Duodenal mucosa (tissue), 2 donors: ENCODE measurements around the gene LSAMP.

Experiments used
- H3K27ac ChIP-seq: one replicate; pipeline ENCODE4 v1.7.0; 2013; ENCODE audit warnings: low read depth, low read length
- H3K27me3 ChIP-seq, 2 donors: one replicate each; pipeline ENCODE4 v1.7.0; 2013; ENCODE audit warnings: low read length in 2 of 2, control low read depth in 1 of 2; ENCODE audit not compliant: insufficient read depth in 2 of 2, control insufficient read depth in 1 of 2
- H3K36me3 ChIP-seq, 2 donors: one replicate each; pipeline ENCODE4 v1.7.0; 2013; ENCODE audit warnings: low read length in 2 of 2, control low read depth in 1 of 2; ENCODE audit not compliant: insufficient read depth in 2 of 2, control insufficient read depth in 1 of 2
- H3K4me1 ChIP-seq, 2 donors: one replicate each; pipeline ENCODE4 v1.7.0; 2013; ENCODE audit warnings: low read length in 2 of 2, control low read depth in 1 of 2; ENCODE audit not compliant: insufficient read depth in 2 of 2, control insufficient read depth in 1 of 2
- H3K4me3 ChIP-seq, 2 donors: one replicate each; pipeline ENCODE4 v1.7.0; 2013; ENCODE audit warnings: low read length in 2 of 2, low read depth in 1 of 2
- H3K9ac ChIP-seq, 2 donors: one replicate each; pipeline ENCODE4 v1.7.0; 2013; ENCODE audit warnings: low read length in 2 of 2, low read depth in 1 of 2
- H3K9me3 ChIP-seq, 2 donors: one replicate each; pipeline ENCODE4 v1.7.0; 2013; ENCODE audit warnings: low read length in 2 of 2, control low read depth in 1 of 2; ENCODE audit not compliant: control insufficient read depth in 1 of 2

LSAMP gene

DNA sequence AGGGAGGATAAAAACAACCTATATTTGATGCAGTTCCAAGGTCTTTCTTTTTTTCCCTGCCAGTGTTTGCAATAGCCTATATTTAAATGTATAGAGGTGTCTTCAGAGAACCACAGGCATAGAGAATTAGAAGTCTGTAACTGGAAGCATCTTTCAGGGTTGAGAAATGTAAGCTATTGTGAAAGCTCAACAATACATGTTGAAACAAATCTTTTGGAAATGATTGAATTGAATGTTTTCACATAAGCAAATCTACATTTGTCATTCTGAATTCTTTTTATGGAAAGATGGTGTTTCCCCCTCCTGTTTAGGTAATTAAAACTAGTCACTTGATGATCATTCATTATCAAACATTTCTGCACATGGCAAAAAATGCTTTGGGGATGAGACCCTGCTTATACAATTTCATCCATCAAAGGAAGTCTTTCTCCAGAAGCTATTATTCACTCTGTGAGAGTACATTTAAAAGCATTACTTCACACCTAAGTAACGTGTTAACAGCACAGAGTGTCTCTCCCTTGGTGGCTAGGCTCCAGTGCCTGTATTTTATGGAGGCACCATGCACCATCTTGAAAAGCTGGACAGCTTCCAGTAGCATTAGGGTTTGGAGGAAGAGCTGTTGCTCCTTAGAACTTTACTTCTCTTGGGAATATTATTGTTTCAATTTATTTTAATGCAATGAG, 406.2 kb downstream of the LSAMP start:
- Histone ChIP-seq H3K4me1 (no peaks in the 10 kb centered on the region), H3K9me3 (no peaks in the 10 kb centered on the region), H3K27me3 (no peaks in the 10 kb centered on the region), H3K36me3 (no peaks in the 10 kb centered on the region), H3K9ac (no peak overlapping the region), H3K27ac (no peak overlapping the region), H3K4me3 (no peak overlapping the region)

DNA sequence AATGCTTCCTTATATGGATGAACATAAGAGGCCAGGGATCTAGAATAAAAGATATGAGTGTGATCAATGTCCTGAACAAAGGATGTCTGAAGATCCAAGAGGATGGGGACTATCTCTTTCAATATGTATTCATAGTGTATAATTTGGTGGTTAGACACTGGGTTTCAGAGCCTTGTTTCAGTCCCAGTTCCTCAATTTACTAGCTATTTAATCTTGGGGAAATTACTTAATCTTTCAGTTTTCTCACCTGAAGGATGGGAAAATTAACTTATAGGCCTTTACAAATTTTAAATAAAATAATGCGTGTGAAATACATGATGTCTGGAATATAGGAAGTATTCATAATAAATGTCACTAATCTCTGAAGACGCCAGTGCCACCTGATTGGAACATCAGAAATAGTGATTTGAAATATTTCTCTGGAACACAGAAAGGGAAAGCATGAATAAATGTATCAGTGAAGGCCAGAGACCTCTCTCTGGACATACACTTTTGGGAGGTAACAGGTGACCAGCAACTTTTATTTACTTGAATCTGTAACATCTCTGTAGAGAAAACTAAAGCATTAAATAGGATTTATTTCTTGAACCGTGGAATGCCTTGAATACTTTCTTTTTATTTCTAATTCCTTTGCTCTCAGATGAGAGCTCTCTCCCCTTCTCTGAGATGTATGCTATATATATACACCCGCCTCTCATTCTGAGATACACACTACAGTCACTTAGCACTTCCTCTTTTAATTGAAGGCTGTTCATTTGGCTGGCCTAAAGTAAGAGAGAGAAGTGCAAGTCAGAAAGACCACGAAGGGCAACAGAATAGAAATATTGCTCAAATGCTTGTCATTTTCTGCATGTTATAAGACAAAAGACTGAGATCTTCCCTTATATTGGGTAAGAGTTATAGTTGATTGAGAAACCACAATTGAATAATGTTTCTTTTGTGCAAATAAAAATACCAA, 407.1 kb downstream of the LSAMP start:
- no peaks in the 10 kb centered on the region for H3K4me1 ChIP-seq
- no peak overlapping the region for H3K4me3 ChIP-seq
- H3K27me3 ChIP-seq: no peaks in the 10 kb centered on the region
- H3K9ac ChIP-seq: no peak overlapping the region
- no peaks in the 10 kb centered on the region for H3K9me3 ChIP-seq
- no peak overlapping the region for H3K27ac ChIP-seq
- no peaks in the 10 kb centered on the region for H3K36me3 ChIP-seq

DNA sequence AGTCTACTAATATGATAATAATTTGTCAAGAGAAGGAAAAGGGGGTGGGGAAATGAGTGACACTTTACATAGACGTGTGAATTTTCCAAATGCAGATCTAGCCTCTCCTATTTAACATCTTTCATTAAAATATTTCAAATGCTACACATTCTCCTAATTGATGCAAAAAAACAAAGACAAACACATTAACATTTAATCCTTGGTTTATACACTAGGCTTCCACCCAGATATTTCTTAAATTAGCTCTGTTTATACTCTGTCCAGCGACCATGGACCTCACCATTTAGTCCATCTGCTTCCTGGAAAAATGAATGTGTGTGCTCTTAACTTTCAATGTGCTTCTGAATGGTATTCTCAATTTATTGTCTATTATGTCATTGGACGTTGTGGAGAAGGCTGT, 409.9 kb downstream of the LSAMP start:
- Histone ChIP-seq H3K9me3 (no peaks in the 10 kb centered on the region), H3K4me1 (no peaks in the 10 kb centered on the region), H3K9ac (no peak overlapping the region), H3K36me3 (no peaks in the 10 kb centered on the region), H3K27me3 (no peaks in the 10 kb centered on the region), H3K4me3 (no peak overlapping the region), H3K27ac (no peak overlapping the region)

DNA sequence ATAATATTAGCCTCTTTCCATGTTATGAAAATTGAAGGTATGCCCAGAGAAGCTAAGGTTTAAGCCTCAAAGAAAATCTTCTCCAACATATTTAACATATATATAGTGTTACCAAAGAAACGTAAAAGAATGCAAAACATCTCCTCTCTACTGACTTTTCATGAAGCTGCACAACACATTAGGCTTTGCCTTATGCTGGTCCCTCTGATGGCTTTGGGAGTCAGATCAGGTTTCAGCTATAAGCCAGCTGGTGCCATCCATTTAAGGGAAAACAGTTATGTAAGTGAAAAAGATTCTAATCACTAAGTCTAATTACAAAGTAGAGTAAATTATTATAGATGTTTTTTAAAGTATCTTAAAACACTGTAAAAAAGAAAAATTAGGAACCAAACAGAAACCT, 410.5 kb downstream of the LSAMP start:
- H3K4me1 ChIP-seq: no peaks in the 10 kb centered on the region
- no peak overlapping the region for H3K9ac ChIP-seq
- H3K4me3 ChIP-seq: no peak overlapping the region
- H3K36me3 ChIP-seq: no peaks in the 10 kb centered on the region
- H3K27me3 ChIP-seq: no peaks in the 10 kb centered on the region
- no peak overlapping the region for H3K27ac ChIP-seq
- H3K9me3 ChIP-seq: no peaks in the 10 kb centered on the region

DNA sequence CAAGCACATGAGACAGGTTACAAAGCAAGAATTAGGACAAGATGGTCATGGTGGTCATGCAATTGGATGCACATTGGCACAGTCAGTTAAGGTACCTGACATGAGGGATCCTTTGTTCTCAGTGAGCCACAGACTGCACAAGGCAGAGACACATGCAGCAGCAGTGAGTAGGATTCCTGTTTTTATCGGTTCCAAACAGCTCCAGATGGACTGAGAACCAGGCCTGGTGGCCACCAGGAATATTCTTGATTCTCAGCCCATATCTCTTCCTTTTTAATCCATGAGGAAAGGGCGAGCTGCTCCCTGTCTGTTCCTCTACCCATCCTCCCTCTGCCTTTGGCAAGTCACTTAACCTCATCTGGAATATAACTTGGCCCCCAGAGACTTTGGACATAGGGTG, 411.2 kb downstream of the LSAMP start:
- Histone ChIP-seq H3K4me3 (no peak overlapping the region), H3K27ac (no peak overlapping the region), H3K27me3 (no peaks in the 10 kb centered on the region), H3K4me1 (no peaks in the 10 kb centered on the region), H3K9ac (no peak overlapping the region), H3K36me3 (no peaks in the 10 kb centered on the region), H3K9me3 (no peaks in the 10 kb centered on the region)

DNA sequence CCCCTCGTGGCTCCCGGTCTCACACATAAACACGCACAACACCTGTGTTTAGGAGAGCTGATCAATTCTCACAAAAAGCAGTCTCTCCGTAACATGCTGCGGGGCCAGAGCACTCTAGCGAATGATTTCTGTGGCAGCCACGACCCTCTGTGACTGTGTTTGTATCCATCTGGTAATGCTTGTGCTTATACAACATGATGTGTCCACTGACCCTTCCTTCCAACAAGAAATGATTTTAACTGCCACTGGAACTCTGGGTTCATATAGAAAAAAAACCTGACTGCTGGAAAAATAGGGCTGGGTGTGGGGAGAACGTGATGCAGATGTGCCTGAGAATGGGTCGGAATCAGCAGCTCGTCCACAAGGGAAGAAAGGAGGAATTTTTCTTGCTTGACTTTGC, 411.8 kb downstream of the LSAMP start:
- Histone ChIP-seq H3K36me3 (no peaks in the 10 kb centered on the region), H3K9ac (no peak overlapping the region)

DNA sequence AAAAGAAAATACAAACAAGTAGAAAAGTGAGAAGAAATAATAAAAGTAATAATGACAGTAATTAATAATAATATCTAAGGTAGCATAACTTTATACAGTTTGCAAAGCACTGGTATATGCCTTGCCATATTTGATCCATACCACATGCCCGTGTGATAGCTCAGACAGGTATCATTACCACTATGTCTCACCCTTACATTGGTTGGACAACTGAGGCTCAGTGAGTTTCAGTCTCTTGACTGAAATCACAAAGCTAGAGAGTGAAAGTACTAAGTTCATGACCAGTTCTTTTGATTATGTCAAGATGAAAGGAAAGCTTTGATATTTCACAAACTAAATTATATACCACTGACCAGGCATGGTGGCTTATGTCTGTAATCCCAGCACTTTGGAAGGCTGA, 413.1 kb downstream of the LSAMP start:
- no peak overlapping the region for H3K4me3 ChIP-seq
- no peaks in the 10 kb centered on the region for H3K36me3 ChIP-seq
- H3K27me3 ChIP-seq: no peaks in the 10 kb centered on the region
- H3K9ac ChIP-seq: no peak overlapping the region
- no peak overlapping the region for H3K27ac ChIP-seq
- no peaks in the 10 kb centered on the region for H3K9me3 ChIP-seq
- no peaks in the 10 kb centered on the region for H3K4me1 ChIP-seq

More for the DNA sequence above, 411.8 kb downstream of the LSAMP start:
- Histone ChIP-seq H3K9me3 (no peaks in the 10 kb centered on the region), H3K4me3 (no peak overlapping the region), H3K27me3 (no peaks in the 10 kb centered on the region), H3K4me1 (no peaks in the 10 kb centered on the region), H3K27ac (no peak overlapping the region)

DNA sequence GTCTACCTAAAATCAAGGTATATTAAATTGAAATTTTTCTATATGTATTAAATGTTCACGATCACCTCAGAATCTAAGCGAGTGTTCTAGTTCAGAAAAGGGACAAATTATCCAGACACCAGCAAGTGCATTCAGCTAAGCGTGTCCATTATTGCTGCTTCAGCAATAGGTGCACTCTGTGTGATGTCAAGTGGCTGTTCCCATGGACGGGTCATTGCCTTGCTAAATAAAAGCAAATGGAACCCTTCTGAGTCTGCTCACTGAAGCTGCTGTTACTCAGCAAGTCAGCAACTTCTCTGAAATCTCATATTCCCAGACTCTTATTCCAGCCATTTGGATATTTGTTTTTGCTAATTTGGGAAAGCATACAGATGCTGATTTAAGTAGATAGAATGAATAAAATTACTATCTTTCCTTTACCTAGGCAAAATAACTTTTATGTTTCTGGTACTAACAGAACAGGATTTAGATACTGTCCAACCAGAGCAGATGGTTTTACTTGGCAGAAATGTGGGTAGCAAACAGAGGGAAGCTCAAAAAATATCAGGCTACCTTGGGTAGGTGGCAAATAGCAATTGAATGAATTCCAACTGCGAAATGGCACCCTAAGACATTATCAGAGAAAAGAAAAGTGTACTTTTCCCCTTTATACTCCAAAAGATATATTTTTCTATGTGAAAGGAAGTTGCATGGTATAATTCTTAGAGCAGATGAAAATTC, 415.0 kb downstream of the LSAMP start:
- H3K27me3 ChIP-seq: no peaks in the 10 kb centered on the region
- no peak overlapping the region for H3K9ac ChIP-seq
- H3K36me3 ChIP-seq: no peaks in the 10 kb centered on the region
- no peaks in the 10 kb centered on the region for H3K4me1 ChIP-seq
- H3K9me3 ChIP-seq: no peaks in the 10 kb centered on the region
- no peak overlapping the region for H3K27ac ChIP-seq
- H3K4me3 ChIP-seq: no peak overlapping the region

DNA sequence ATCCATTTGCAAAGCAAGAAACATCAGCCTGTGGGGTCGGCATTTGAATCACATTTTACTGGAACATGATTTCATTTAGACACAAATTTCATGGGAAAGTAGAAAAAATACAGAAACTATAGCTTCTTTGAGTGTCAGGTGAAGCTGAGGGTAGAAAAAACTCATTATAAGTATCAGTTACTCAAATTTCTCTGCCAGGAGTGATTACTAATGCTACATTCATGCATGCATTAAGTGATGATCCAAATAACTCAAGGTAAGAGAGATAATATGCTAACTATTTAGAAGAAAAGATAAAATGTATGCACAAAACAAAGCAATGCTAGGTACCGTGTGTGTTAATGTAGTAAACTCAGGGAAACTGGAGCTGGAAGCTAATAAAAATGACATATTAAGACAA, 416.0 kb downstream of the LSAMP start:
- Histone ChIP-seq H3K27ac (no peak overlapping the region), H3K36me3 (no peaks in the 10 kb centered on the region), H3K9me3 (no peaks in the 10 kb centered on the region), H3K27me3 (no peaks in the 10 kb centered on the region), H3K9ac (no peak overlapping the region), H3K4me1 (no peaks in the 10 kb centered on the region), H3K4me3 (no peak overlapping the region)

DNA sequence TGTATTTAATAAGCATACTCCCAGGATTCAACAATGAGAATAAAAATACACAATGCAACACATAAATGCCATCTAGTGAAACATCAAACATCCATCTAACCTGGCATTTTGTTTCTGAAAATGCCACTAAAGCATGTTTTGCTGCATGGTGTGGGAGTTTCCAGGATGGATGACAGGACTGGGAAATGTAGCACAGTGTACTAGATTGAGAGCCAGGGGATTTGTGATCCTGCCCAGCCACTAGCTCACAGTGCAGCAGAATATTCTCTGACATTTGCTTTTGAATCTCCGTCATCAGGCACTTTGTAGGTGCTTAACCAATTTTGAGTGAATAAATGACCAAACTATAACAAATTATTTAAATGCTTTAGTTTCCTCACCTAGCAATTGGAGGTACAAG, 417.1 kb downstream of the LSAMP start:
- Histone ChIP-seq H3K9me3 (no peaks in the 10 kb centered on the region), H3K4me1 (no peaks in the 10 kb centered on the region), H3K27me3 (no peaks in the 10 kb centered on the region), H3K27ac (no peak overlapping the region), H3K36me3 (no peaks in the 10 kb centered on the region), H3K4me3 (no peak overlapping the region), H3K9ac (no peak overlapping the region)
